GM23338 (cell line): Measurements from ENCODE around the gene TBC1D16. TPM values are rescaled to one million over a fixed set of nuclear protein-coding genes. Genes with fewer than 3 reads are reported as not detected.

Experiments
- ATAC-seq: fragments of 200-7000 bp; cut with Tn5 transposase; 3 replicates; pipeline ENCODE4 v1.9.1; 2020
- DNase-seq: peaks from one replicate; pipeline ENCODE4 v3.0.0-alpha.2; 2015; ENCODE audit warnings: low spot score
- H2AFZ ChIP-seq: fragments of 200-600 bp; sonication (generic); 2 replicates; pipeline ENCODE4 v1.8.0; 2016; ENCODE audit warnings: antibody characterized with exemption, mild to moderate bottlenecking, moderate library complexity
- H3F3A ChIP-seq: fragments of 200-600 bp; sonication (generic); replicated peaks from 2 replicates; pipeline ENCODE4 v1.8.0; 2017; ENCODE audit warnings: antibody characterized with exemption, mixed run types, low read depth
- H3K27ac ChIP-seq: fragments of 200-600 bp; sonication (generic); 2 replicates; pipeline ENCODE4 v1.6.1; 2016; ENCODE audit warnings: low read depth
- H3K27me3 ChIP-seq: fragments of 200-600 bp; sonication (generic); 2 replicates; pipeline ENCODE4 v1.8.0; 2016; ENCODE audit warnings: mild to moderate bottlenecking, mixed run types, moderate library complexity; ENCODE audit not compliant: insufficient read depth
- H3K36me3 ChIP-seq: fragments of 200-600 bp; sonication (generic); 2 replicates; pipeline ENCODE4 v1.8.0; 2016; ENCODE audit warnings: mild to moderate bottlenecking; ENCODE audit not compliant: insufficient read depth
- H3K4me1 ChIP-seq: fragments of 200-600 bp; sonication (generic); 2 replicates; pipeline ENCODE4 v1.8.0; 2016; ENCODE audit warnings: mild to moderate bottlenecking, moderate library complexity; ENCODE audit not compliant: insufficient read depth
- H3K4me2 ChIP-seq: fragments of 200-600 bp; sonication (generic); 2 replicates; pipeline ENCODE4 v1.7.1; 2017; ENCODE audit warnings: mixed run types
- H3K4me3 ChIP-seq: fragments of 200-600 bp; sonication (generic); 2 replicates; pipeline ENCODE4 v1.6.1; 2016; ENCODE audit warnings: mixed run types
- H3K79me2 ChIP-seq: fragments of 200-600 bp; sonication (generic); replicated peaks from 2 replicates; pipeline ENCODE4 v1.8.0; 2017; ENCODE audit warnings: mild to moderate bottlenecking; ENCODE audit not compliant: insufficient read depth
- H3K9me2 ChIP-seq: fragments of 200-600 bp; sonication (generic); 2 replicates; pipeline ENCODE4 v1.8.0; 2017; ENCODE audit not compliant: insufficient read depth
- H4K20me1 ChIP-seq: fragments of 200-600 bp; sonication (generic); replicated peaks from 2 replicates; pipeline ENCODE4 v1.8.0; 2017; ENCODE audit warnings: mild to moderate bottlenecking; ENCODE audit not compliant: insufficient read depth
- H3K27ac Mint-ChIP-seq: 2 replicates; pipeline ENCODE4 v1.8.0; 2020; ENCODE audit warnings: inconsistent platforms, mild to moderate bottlenecking, moderate library complexity, mixed read lengths
- H3K27me3 Mint-ChIP-seq: 3 replicates; pipeline ENCODE4 v1.8.0; 2022; ENCODE audit warnings: low read depth, mild to moderate bottlenecking, moderate library complexity, mixed read lengths, inconsistent platforms; ENCODE audit not compliant: insufficient read depth, poor library complexity
- H3K36me3 Mint-ChIP-seq: 3 replicates; pipeline ENCODE4 v1.8.0; 2021; ENCODE audit warnings: low read depth, mild to moderate bottlenecking, inconsistent platforms, moderate library complexity, mixed read lengths
- H3K4me1 Mint-ChIP-seq: 3 replicates; pipeline ENCODE4 v1.8.0; 2020; ENCODE audit warnings: mild to moderate bottlenecking, inconsistent platforms, mixed read lengths
- H3K4me3 Mint-ChIP-seq: 3 replicates; pipeline ENCODE4 v1.8.0; 2021; ENCODE audit warnings: moderate library complexity, mild to moderate bottlenecking, inconsistent platforms, mixed read lengths
- H3K9me3 Mint-ChIP-seq: 3 replicates; pipeline ENCODE4 v1.8.0; 2020; ENCODE audit warnings: moderate library complexity, mild to moderate bottlenecking, inconsistent platforms, mixed read lengths
- CREB1 ChIP-seq: fragments of 250-450 bp; sonication (Bioruptor Pico); IDR thresholded peaks from 2 replicates; pipeline ENCODE4 v1.5.0; 2020; ENCODE audit warnings: low read depth, mild to moderate bottlenecking, moderate library complexity
- CTCF ChIP-seq, 2 experiments: fragments of 200-600 bp in 1 of 2; sonication (generic) in 1 of 2; conservative IDR thresholded peaks; 2 replicates each; pipeline versions ENCODE4 v1.5.1 to v1.6.1; 2016 to 2017; ENCODE audit warnings: antibody characterized with exemption in 2 of 2, low read depth in 2 of 2, mild to moderate bottlenecking in 2 of 2, moderate library complexity in 1 of 2
- EZH2phosphoT487 ChIP-seq: fragments of 200-600 bp; sonication (generic); IDR thresholded peaks from one replicate; pipeline ENCODE4 v1.8.1; 2018; ENCODE audit warnings: antibody characterized with exemption; ENCODE audit not compliant: unreplicated experiment
- NANOG ChIP-seq: IDR thresholded peaks from 2 replicates; pipeline ENCODE4 v1.6.1; 2016; ENCODE audit warnings: antibody characterized with exemption, borderline replicate concordance
- POLR2AphosphoS5 ChIP-seq: IDR thresholded peaks from 2 replicates; pipeline ENCODE4 v1.6.1; 2016; ENCODE audit warnings: antibody characterized with exemption, low read depth
- ZNF114 ChIP-seq: fragments of 250-450 bp; sonication (Bioruptor Pico); IDR thresholded peaks from 2 replicates; pipeline ENCODE4 v1.5.0; 2020; ENCODE audit warnings: mild to moderate bottlenecking, moderate library complexity
- polyA plus RNA-seq: library from polyadenylated mRNA; unstranded; fragments of >200 nt; fragmentation: Nextera tagmentation; extraction: Ambion mirVana; gene quantifications from 2 replicates; pipeline ENCODE4 v1.2.1, GENCODE V29; 2016
- total RNA-seq: library from RNA; depleted of rRNA; stranded (reverse); fragments of >200 nt; shearing (Covaris generic); gene quantifications from 2 replicates; pipeline ENCODE4 v1.2.3, GENCODE V29; 2014; rRNA removed

The TBC1D16 gene
- total and polyA plus RNA-seq, 2 experiments from 2014 or later: 16.7 to 104 TPM

GRCh38 chr17:79887451-79887991, 148.2 kb downstream of the TBC1D16 start (continued):
- TF ChIP-seq CTCF (conservative IDR thresholded peaks at IDR 0.05; ENCODE audit: low read depth in 2 of 2) (no peak), CREB1 (CRISPR knock-in tag) (no peak), EZH2phosphoT487 (no peak), POLR2AphosphoS5 (no peak), NANOG (no peak), ZNF114 (CRISPR knock-in tag) (no peak)

- DNase-seq (no peak), ATAC-seq (peak; percentile 45; the same call in 2 of the 3 replicates)
- Mint-ChIP-seq H3K9me3 (no peaks in the 10 kb centered on the region), H3K4me1 (no peaks in the 10 kb centered on the region), H3K4me3 (no peak overlapping the region), H3K27me3 (peaks cover 2% of the 10 kb centered on the region), H3K36me3 (no peaks in the 10 kb centered on the region), H3K27ac (no peak overlapping the region)
- H2AFZ ChIP-seq: no peak overlapping the region
- H3F3A ChIP-seq: no peaks in the 10 kb centered on the region
- H3K27me3 ChIP-seq: no peaks in the 10 kb centered on the region
- H3K36me3 ChIP-seq: no peaks in the 10 kb centered on the region
- TF ChIP-seq CTCF (conservative IDR thresholded peaks at IDR 0.05; ENCODE audit: low read depth in 2 of 2) (peak; percentile 13 to 48; a peak in 2 of 4 replicates), EZH2phosphoT487 (no peak)
- H3K9me2 ChIP-seq: no peaks in the 10 kb centered on the region
- H4K20me1 ChIP-seq: no peaks in the 10 kb centered on the region
- H3K4me3 ChIP-seq: no peak overlapping the region
- H3K4me1 ChIP-seq: no peaks in the 10 kb centered on the region
- H3K27ac ChIP-seq: no peak overlapping the region
- no peak overlapping the region for H3K4me2 ChIP-seq
- H3K79me2 ChIP-seq: no peaks in the 10 kb centered on the region
Observed at GRCh38 chr17:79883202-79883601, 152.5 kb downstream of the TBC1D16 start.

Other genes with a start within 250 kb of the TBC1D16 start
- 0.16 and 1.0 TPM in 2 replicates for gene CBX8, start 238.8 kb downstream of the TBC1D16 start, total RNA-seq
- gene CBX8, start 238.8 kb downstream of the TBC1D16 start, polyA plus RNA-seq: 1.1 and 1.3 TPM in 2 replicates
- gene CBX4, start 196.4 kb downstream of the TBC1D16 start, total RNA-seq: 4.6 and 5.7 TPM in 2 replicates
- 1.4 TPM in 2 replicates for gene CBX4, start 196.4 kb downstream of the TBC1D16 start, polyA plus RNA-seq
- gene CCDC40, start 770 bp upstream of the TBC1D16 start, total RNA-seq: 7.1 and 8.1 TPM in 2 replicates
- 6.7 and 7.6 TPM in 2 replicates for gene CCDC40, start 770 bp upstream of the TBC1D16 start, polyA plus RNA-seq
- gene GAA, start 65.7 kb upstream of the TBC1D16 start, total RNA-seq: 77.4 and 98.1 TPM in 2 replicates
- 72.5 and 73.9 TPM in 2 replicates for gene GAA, start 65.7 kb upstream of the TBC1D16 start, polyA plus RNA-seq
- gene EIF4A3, start 111.3 kb upstream of the TBC1D16 start, total RNA-seq: 146 and 168 TPM in 2 replicates
- 147 and 156 TPM in 2 replicates for gene EIF4A3, start 111.3 kb upstream of the TBC1D16 start, polyA plus RNA-seq
- gene CARD14, start 134.2 kb upstream of the TBC1D16 start, total RNA-seq: 0.52 TPM in 1 of 2 replicates, not detected in the other
- gene CARD14, start 134.2 kb upstream of the TBC1D16 start, polyA plus RNA-seq: 0.08 TPM in 1 of 2 replicates, not detected in the other
- gene SGSH, start 184.5 kb upstream of the TBC1D16 start, total RNA-seq: 9.6 and 26.9 TPM in 2 replicates
- gene SGSH, start 184.5 kb upstream of the TBC1D16 start, polyA plus RNA-seq: 17.5 and 18.6 TPM in 2 replicates
- gene SLC26A11, start 184.6 kb upstream of the TBC1D16 start, total RNA-seq: 16.1 and 23.0 TPM in 2 replicates
- gene SLC26A11, start 184.6 kb upstream of the TBC1D16 start, polyA plus RNA-seq: 10.8 and 10.9 TPM in 2 replicates
- 52.5 and 67.2 TPM in 2 replicates for gene RNF213, start 225.0 kb upstream of the TBC1D16 start, total RNA-seq
- 21.2 and 21.9 TPM in 2 replicates for gene RNF213, start 225.0 kb upstream of the TBC1D16 start, polyA plus RNA-seq